ENCODE measurements around the gene NCOA4.
"Not testable (repeated sequence)": the region's sequence is repeated elsewhere in the genome, so short reads cannot be mapped to it uniquely, and the experiment has no call there.

DNA sequence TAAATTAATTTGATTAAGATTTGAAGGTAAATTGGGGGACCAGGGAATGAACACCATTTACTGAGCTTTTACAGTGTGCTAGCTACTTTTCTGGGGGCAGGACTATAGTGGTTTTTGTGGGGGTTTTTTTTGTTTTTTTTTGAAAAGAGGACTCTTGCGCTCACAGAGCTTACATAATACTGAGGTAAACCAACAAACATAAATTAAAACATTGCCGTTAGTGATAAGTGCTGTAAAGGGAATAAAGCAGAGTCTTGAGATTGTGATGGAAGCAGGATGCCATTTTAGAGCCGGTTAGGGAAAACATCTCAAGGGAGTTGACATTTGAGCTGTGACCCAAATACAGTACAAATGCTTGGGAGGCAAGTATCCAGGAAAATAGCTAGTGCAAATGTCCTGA lies 56.4 kb downstream of the NCOA4 start:
- TF ChIP-seq, protein P1, sequence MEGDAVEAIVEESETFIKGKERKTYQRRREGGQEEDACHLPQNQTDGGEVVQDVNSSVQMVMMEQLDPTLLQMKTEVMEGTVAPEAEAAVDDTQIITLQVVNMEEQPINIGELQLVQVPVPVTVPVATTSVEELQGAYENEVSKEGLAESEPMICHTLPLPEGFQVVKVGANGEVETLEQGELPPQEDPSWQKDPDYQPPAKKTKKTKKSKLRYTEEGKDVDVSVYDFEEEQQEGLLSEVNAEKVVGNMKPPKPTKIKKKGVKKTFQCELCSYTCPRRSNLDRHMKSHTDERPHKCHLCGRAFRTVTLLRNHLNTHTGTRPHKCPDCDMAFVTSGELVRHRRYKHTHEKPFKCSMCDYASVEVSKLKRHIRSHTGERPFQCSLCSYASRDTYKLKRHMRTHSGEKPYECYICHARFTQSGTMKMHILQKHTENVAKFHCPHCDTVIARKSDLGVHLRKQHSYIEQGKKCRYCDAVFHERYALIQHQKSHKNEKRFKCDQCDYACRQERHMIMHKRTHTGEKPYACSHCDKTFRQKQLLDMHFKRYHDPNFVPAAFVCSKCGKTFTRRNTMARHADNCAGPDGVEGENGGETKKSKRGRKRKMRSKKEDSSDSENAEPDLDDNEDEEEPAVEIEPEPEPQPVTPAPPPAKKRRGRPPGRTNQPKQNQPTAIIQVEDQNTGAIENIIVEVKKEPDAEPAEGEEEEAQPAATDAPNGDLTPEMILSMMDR (IDR thresholded peaks at IDR 0.05; ENCODE audit: insufficient read depth, low read length) = not testable (repeated sequence)
- not testable (repeated sequence) for TF ChIP-seq GABPA, POLR2AphosphoS5 (IDR thresholded peaks at IDR 0.05; ENCODE audit: low read depth)

Measured in HL-60 (cell line).